OCI-LY7 (cell line): ENCODE measurements around the gene PHOSPHO2. TPM values are rescaled to one million over a fixed set of nuclear protein-coding genes. Genes with fewer than 3 reads are reported as not detected.

Source experiments
- BruUV-seq: library from RNA; stranded (reverse); fragments of 400-500 nt; replicated peaks from 2 replicates; lab custom pipeline; 2021; lab: Mats Ljungman, UMichigan
- CTCF ChIA-PET: fragments of 300-600 bp; sonication (Branson Sonifier 250); formaldehyde crosslinking; loops from one replicate; lab custom pipeline; 2022; ENCODE audit warnings: antibody characterized with exemption; ENCODE audit not compliant: unreplicated experiment; lab: Charles Lee
- POLR2A ChIA-PET: fragments of 300-600 bp; sonication (Branson Sonifier 250); formaldehyde crosslinking; loops from one replicate; lab custom pipeline; 2022; ENCODE audit warnings: antibody characterized with exemption; lab: Charles Lee
- DNase-seq: peaks from one replicate; pipeline ENCODE4 v3.0.0-alpha.2; 2015; ENCODE audit warnings: low spot score
- H2AFZ ChIP-seq: fragments of 200-600 bp; sonication (generic), shearing (Covaris generic); 2 replicates; pipeline ENCODE4 v1.6.1; 2014; ENCODE audit warnings: mild to moderate bottlenecking, antibody characterized with exemption, low read length, moderate library complexity
- H3K27ac ChIP-seq: fragments of 200-600 bp; sonication (generic); 2 replicates; pipeline ENCODE4 v1.5.1; 2014; ENCODE audit warnings: mixed run types, low read depth, mild to moderate bottlenecking, moderate library complexity, low read length, inconsistent platforms; ENCODE audit not compliant: poor library complexity, severe bottlenecking
- H3K36me3 ChIP-seq: fragments of 200-600 bp; sonication (generic); 2 replicates; pipeline ENCODE4 v1.6.1; 2014; ENCODE audit warnings: mild to moderate bottlenecking, antibody characterized with exemption, low read length, moderate library complexity, mixed read lengths; ENCODE audit not compliant: insufficient read depth
- H3K4me1 ChIP-seq: fragments of 200-600 bp; sonication (generic); 2 replicates; pipeline ENCODE4 v1.5.1; 2014; ENCODE audit warnings: mild to moderate bottlenecking, low read length; ENCODE audit not compliant: insufficient read depth, poor library complexity, severe bottlenecking
- H3K4me2 ChIP-seq: fragments of 200-600 bp; sonication (generic); 2 replicates; pipeline ENCODE4 v1.6.1; 2014; ENCODE audit warnings: mild to moderate bottlenecking, low read length
- H3K4me3 ChIP-seq: fragments of 200-600 bp; sonication (generic); 2 replicates; pipeline ENCODE4 v1.5.1; 2014; ENCODE audit warnings: mild to moderate bottlenecking, low read depth, low read length; ENCODE audit not compliant: poor library complexity, severe bottlenecking
- H3K79me2 ChIP-seq: fragments of 200-600 bp; sonication (generic); 2 replicates; pipeline ENCODE4 v1.6.1; 2016; ENCODE audit warnings: low read depth, mild to moderate bottlenecking, low read length, moderate library complexity, mixed read lengths; ENCODE audit not compliant: insufficient read depth
- H3K9me2 ChIP-seq: fragments of 200-600 bp; sonication (generic); 2 replicates; pipeline ENCODE4 v1.6.1; 2016; ENCODE audit warnings: mild to moderate bottlenecking, low read length, mixed read lengths; ENCODE audit not compliant: insufficient read depth
- H3K9me3 ChIP-seq: fragments of 200-600 bp; sonication (generic); 2 replicates; pipeline ENCODE4 v1.6.1; 2014; ENCODE audit warnings: mild to moderate bottlenecking, mixed run types, low read length, mixed read lengths
- H4K20me1 ChIP-seq: fragments of 200-600 bp; sonication (generic); 2 replicates; pipeline ENCODE4 v1.6.1; 2014; ENCODE audit warnings: mild to moderate bottlenecking, antibody characterized with exemption, low read length, moderate library complexity, mixed read lengths; ENCODE audit not compliant: insufficient read depth
- CTCF ChIP-seq: fragments of 200-600 bp; sonication (generic); conservative IDR thresholded peaks from 2 replicates; pipeline ENCODE4 v1.5.1; 2014; ENCODE audit warnings: mild to moderate bottlenecking, antibody characterized with exemption, low read length, moderate library complexity, mixed read lengths
- EZH2phosphoT487 ChIP-seq: fragments of 200-600 bp; sonication (generic); IDR thresholded peaks from 2 replicates; pipeline ENCODE4 v1.6.1; 2018; ENCODE audit warnings: low read depth, borderline replicate concordance, mild to moderate bottlenecking, mixed run types, antibody characterized with exemption, low read length, moderate library complexity, mixed read lengths
- intact Hi-C: fragments of 100-400 bp; cut with micrococcal nuclease; formaldehyde crosslinking; loops from one replicate; pipeline ENCODE4 v1.10.0; 2022; ENCODE audit not compliant: unreplicated experiment
- total RNA-seq, 2 experiments: library from RNA; depleted of rRNA in 1 of 2; stranded (reverse); fragments of >200 nt in 1 of 2; shearing (Covaris generic) in 1 of 2; gene quantifications; 2 replicates each; pipeline ENCODE4 v1.2.3, GENCODE V29; 2014 to 2022

Gene PHOSPHO2
- total RNA-seq, 2 experiments from 2014 or later: 2.8 to 2.9 TPM

GRCh38 chr2:169653636-169654035 lies 40.6 kb upstream of the PHOSPHO2 start:
- no peaks in the 10 kb centered on the region for H4K20me1 ChIP-seq
- H2AFZ ChIP-seq: no peak overlapping the region
- intact Hi-C loops: no loop called here
- no TSS peak for BruUV-seq
- TF ChIP-seq EZH2phosphoT487: no peak
- no peak for TF ChIP-seq CTCF
- H3K36me3 ChIP-seq: no peaks in the 10 kb centered on the region
- no peak for DNase-seq
- H3K4me3 ChIP-seq: no peak overlapping the region
- no peaks in the 10 kb centered on the region for H3K4me1 ChIP-seq
- H3K9me3 ChIP-seq: no peaks in the 10 kb centered on the region
- no peak overlapping the region for H3K27ac ChIP-seq
- H3K4me2 ChIP-seq: no peak overlapping the region
- H3K9me2 ChIP-seq: no peaks in the 10 kb centered on the region
- POLR2A ChIA-PET: interaction anchor here (0.5 to 1.4 kb wide), 3 partner anchors 10 to 68 kb away, joined by 3 read pairs; no protein-coding TSS in a partner anchor
- CTCF ChIA-PET: no interaction called here
- H3K79me2 ChIP-seq: no peaks in the 10 kb centered on the region

GRCh38 chr2:169656164-169656563 lies 38.1 kb upstream of the PHOSPHO2 start:
- Histone ChIP-seq H3K9me2 (no peaks in the 10 kb centered on the region), H3K79me2 (no peaks in the 10 kb centered on the region), H3K9me3 (no peaks in the 10 kb centered on the region), H3K27ac (no peak overlapping the region), H3K36me3 (no peaks in the 10 kb centered on the region), H2AFZ (no peak overlapping the region), H3K4me1 (peaks cover 11% of the 10 kb centered on the region), H3K4me3 (no peak overlapping the region), H4K20me1 (no peaks in the 10 kb centered on the region), H3K4me2 (no peak overlapping the region)
- POLR2A ChIA-PET: interaction anchor here (0.7 to 1.0 kb wide), 2 partner anchors 12 to 19 kb away, joined by 3 to 6 read pairs; no protein-coding TSS in a partner anchor
- no peak for TF ChIP-seq EZH2phosphoT487
- no peak for TF ChIP-seq CTCF
- DNase-seq: no peak
- BruUV-seq: no TSS peak
- intact Hi-C loops: no loop called here
- CTCF ChIA-PET: no interaction called here

GRCh38 chr2:169658877-169659276 lies 35.4 kb upstream of the PHOSPHO2 start:
- TF ChIP-seq CTCF (no peak), EZH2phosphoT487 (no peak)
- H3K36me3 ChIP-seq: no peaks in the 10 kb centered on the region
- ChIA-PET POLR2A (no interaction called here), CTCF (no interaction called here)
- peak overlapping the region; percentile 75; the same call in 1 of the 2 replicates for H2AFZ ChIP-seq
- no peaks in the 10 kb centered on the region for H4K20me1 ChIP-seq
- H3K27ac ChIP-seq: no peak overlapping the region
- peak overlapping the region; percentile 13 for H3K4me2 ChIP-seq
- no peak for DNase-seq
- peaks cover 11% of the 10 kb centered on the region for H3K4me1 ChIP-seq
- H3K9me2 ChIP-seq: no peaks in the 10 kb centered on the region
- no peaks in the 10 kb centered on the region for H3K9me3 ChIP-seq
- H3K4me3 ChIP-seq: no peak overlapping the region
- no TSS peak for BruUV-seq
- intact Hi-C loops: no loop called here
- H3K79me2 ChIP-seq: no peaks in the 10 kb centered on the region
